ENCODE results near the gene CMYA5.
"Not testable (repeated sequence)": the region's sequence is repeated elsewhere in the genome, so short reads cannot be mapped to it uniquely, and the experiment has no call there.

CMYA5 gene

DNA sequence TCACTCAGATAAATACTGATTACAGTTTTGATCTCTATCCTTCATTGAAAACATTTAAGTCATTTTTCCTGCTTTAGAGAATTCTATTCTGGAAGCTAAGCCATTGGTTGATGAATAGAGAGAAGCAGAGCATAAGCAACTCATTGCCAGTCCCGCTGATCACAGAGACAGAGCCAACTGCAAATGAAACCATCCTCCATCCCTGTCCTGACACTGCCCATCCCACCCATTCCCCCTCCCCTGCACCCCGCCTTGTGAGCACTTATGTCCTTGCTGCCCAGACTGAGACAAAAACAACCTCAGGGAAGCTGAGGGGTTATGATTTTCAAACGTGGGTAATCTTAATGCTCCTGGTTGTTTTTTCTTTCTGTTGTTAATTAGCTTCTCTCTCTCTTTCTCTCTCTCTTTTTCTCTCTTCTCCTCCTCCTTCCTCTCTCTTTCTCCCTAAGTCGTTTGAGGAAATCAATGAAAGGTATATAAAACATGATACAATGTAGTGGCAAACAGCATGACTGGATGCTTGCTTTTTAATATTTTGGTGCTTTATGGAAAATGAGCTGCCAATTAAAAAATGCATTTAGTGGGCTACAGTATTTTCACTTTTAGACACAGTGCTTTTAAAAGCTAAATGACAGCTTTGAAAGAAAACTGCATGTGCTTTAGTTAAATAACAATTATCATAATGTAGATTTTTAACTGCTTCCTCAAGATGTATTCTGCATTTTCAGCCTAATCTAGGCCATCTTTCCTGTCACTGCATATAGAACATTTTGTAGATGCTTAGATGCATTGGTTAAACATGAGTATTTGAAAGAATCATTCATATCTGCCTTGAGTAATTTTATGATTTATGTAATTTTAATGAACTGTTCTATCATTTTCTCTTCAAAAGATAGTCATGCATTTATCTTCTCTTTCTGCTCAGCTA lies 57.3 kb downstream of the CMYA5 start:
- TF ChIP-seq GATA1 (IDR thresholded peaks at IDR 0.05; ENCODE audit: low read depth, low read length) = no peak
- TF ChIP-seq POLR2A (IDR thresholded peaks at IDR 0.05; ENCODE audit: low read length) = no peak

GRCh38 chr5:79750611-79751510 lies 61.2 kb downstream of the CMYA5 start:
- TF ChIP-seq POLR2A (IDR thresholded peaks at IDR 0.05; ENCODE audit: low read length) (no peak), GATA1 (IDR thresholded peaks at IDR 0.05; ENCODE audit: low read depth, low read length) (no peak)

More for the DNA sequence above, 57.3 kb downstream of the CMYA5 start:
- DNase-seq = no peak

DNA sequence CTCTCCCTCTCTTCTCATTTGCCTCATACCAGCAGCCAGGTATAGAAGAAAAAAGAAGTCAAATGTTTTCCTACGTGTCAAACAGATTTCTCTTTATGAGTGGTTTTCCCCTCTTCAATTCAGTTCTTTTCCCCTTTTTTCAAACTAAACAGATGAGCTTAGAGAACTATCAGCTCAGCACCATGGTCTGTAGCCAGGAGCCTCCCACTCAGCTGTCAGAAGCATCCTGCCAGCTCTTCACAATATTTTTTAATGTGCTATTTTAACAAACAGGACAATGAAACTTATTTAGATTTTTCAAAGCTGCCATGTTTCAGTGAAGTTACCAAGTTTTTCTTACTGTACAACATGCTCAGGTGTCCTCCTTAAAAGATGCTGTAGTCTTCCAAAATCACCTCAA lies 63.5 kb downstream of the CMYA5 start:
- TF ChIP-seq GATA1 (IDR thresholded peaks at IDR 0.05; ENCODE audit: low read depth, low read length) (no peak), POLR2A (IDR thresholded peaks at IDR 0.05; ENCODE audit: low read length) (no peak)
- DNase-seq = no peak

More at GRCh38 chr5:79750611-79751510, 61.2 kb downstream of the CMYA5 start:
- DNase-seq = no peak

GRCh38 chr5:79753877-79754645 lies 64.4 kb downstream of the CMYA5 start:
- DNase-seq = no peak
- no peak for TF ChIP-seq POLR2A (IDR thresholded peaks at IDR 0.05; ENCODE audit: low read length)
- no peak for TF ChIP-seq GATA1 (IDR thresholded peaks at IDR 0.05; ENCODE audit: low read depth, low read length)

DNA sequence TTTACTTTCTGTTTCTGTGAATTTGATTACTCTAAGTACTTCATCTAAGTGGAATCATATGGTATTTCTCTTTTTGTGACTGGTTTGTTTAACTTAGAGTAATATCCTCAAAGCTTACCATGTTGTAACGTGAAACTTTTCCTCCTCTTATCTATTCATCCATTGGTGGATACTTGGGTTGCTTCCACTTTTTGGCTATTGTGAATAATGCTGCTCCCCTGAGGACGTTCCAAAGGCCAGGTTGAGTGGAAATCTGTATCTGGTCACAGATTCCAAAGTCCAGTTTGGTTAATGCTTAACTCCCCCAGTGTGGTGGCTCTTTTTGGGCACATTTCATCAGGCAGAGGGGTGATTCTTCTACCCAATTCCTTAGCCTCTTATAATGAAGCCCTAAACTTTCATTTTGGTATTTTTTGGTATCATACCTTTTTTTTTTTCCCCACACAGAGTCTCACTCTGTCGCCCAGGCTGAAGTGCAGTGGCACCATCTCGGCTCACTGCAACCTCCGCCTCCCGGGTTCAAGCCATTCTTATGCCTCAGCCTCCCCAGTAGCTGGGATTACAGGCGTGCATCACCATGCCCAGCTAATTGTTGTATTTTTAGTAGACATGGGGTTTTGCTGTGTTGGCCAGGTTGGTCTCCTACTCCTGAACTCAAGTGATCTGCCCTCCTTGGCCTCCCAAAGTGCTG lies 65.4 kb downstream of the CMYA5 start:
- TF ChIP-seq GATA1 (IDR thresholded peaks at IDR 0.05; ENCODE audit: low read depth, low read length) (no peak), POLR2A (IDR thresholded peaks at IDR 0.05; ENCODE audit: low read length) (no peak)
- DNase-seq = no peak

DNA sequence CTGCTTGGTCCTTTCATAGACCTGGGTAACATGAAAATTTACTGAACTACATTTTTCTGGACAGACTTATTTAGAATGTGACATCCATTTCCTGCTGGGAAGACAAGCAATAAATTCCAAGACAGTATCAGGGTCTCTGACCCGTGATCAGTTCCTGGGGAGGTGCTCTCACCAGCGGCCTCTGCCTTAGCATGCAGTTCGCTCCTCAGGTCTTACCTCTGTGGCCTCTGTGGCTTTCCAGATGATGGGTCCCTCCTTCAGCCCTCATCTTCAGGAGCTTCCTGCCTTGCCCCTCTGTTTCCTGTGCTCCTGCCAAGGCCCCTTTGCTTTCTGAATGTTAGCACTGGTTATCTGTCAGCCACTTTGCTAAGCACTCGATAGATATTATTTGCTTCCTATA lies 66.4 kb downstream of the CMYA5 start:
- no peak for TF ChIP-seq POLR2A (IDR thresholded peaks at IDR 0.05; ENCODE audit: low read length)
- TF ChIP-seq GATA1 (IDR thresholded peaks at IDR 0.05; ENCODE audit: low read depth, low read length) = no peak
- DNase-seq = no peak

DNA sequence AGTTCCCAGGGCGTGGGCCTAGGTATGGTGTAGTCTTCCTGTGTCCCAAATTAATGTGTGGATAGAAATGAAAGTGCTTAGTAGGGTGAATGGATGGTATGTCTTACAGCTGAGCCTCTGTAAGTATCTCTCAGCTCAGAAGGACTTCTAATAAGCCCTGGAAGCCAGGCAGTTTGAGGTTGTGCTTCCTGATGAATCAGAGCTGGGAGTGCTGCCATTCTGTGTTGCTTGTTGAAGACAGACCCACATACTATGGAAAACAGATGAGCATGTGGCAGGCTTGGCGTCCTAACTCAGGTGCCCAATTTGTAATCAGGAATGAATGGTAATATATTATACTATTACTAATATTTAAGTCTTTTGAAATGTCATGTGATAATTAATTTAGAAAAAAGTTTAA lies 69.8 kb downstream of the CMYA5 start:
- no peak for DNase-seq
- TF ChIP-seq GATA1 (IDR thresholded peaks at IDR 0.05; ENCODE audit: low read depth, low read length) (no peak), POLR2A (IDR thresholded peaks at IDR 0.05; ENCODE audit: low read length) (no peak)

GRCh38 chr5:79759848-79760247 lies 70.2 kb downstream of the CMYA5 start:
- DNase-seq = no peak
- no peak for TF ChIP-seq GATA1 (IDR thresholded peaks at IDR 0.05; ENCODE audit: low read depth, low read length)
- TF ChIP-seq POLR2A (IDR thresholded peaks at IDR 0.05; ENCODE audit: low read length) = no peak

GRCh38 chr5:79762929-79763328 lies 73.3 kb downstream of the CMYA5 start:
- DNase-seq = no peak
- TF ChIP-seq POLR2A (IDR thresholded peaks at IDR 0.05; ENCODE audit: low read length) (no peak), GATA1 (IDR thresholded peaks at IDR 0.05; ENCODE audit: low read depth, low read length) (no peak)

- DNase-seq = not testable (repeated sequence)
Observed at GRCh38 chr5:79764147-79764546, 74.5 kb downstream of the CMYA5 start.

DNA sequence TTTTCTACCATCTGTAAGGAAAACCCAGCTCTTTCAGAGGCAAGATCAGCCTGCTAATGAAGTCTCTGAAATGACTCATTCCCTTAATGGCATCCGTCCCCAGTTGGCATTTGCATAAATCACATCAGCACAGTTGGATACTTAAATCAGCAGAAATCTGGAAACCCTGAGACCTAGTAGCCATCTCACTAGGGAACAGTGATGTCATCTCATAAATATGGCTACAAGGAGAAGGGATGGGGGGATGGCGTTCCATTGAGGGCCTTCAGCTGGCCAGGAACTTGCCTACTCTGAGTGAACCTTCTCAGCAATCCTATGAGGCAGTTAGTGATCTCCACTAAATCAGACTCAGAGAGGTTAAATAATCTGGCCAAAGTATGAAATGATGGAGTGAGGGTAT lies 81.8 kb downstream of the CMYA5 start:
- no peak for TF ChIP-seq GATA1 (IDR thresholded peaks at IDR 0.05; ENCODE audit: low read depth, low read length)
- TF ChIP-seq POLR2A (IDR thresholded peaks at IDR 0.05; ENCODE audit: low read length) = no peak
- no peak for DNase-seq

- DNase-seq = no peak
- TF ChIP-seq GATA1 (IDR thresholded peaks at IDR 0.05; ENCODE audit: low read depth, low read length) = no peak
- TF ChIP-seq POLR2A (IDR thresholded peaks at IDR 0.05; ENCODE audit: low read length) = no peak
Observed at GRCh38 chr5:79772651-79773050, 83.0 kb downstream of the CMYA5 start.

GRCh38 chr5:79773612-79774011 lies 84.0 kb downstream of the CMYA5 start:
- DNase-seq = no peak
- TF ChIP-seq POLR2A (IDR thresholded peaks at IDR 0.05; ENCODE audit: low read length) = no peak
- no peak for TF ChIP-seq GATA1 (IDR thresholded peaks at IDR 0.05; ENCODE audit: low read depth, low read length)

All from erythroblast (primary cell).